ENCODE measurements around the gene KDELR3. TPM values are rescaled to one million over a fixed set of nuclear protein-coding genes. Genes with fewer than 3 reads are reported as not detected.

The KDELR3 gene
- polyA plus RNA-seq, 1 of the 3 experiments (the other 2 are of a cell fraction), result 17.1 TPM

DNA sequence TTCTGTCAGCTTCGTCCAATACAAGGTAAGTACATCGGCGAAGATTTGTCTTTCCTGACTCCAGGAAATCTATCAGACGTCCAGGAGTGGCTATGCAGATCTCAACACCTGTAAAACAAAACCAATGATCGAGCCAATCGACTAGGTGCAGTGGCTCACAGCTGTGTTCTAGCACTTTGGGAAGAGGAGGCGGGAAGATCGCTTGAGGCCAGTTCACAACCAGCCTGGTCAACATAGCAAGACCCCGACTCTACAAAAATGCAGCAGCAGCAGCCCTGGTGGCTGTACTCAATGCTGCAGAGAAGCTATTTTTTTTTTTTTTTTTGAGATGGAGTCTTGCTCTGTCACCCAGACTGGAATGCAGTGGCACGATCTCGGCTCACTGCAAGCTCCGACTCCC, 27.0 kb downstream of the KDELR3 start:
- Histone ChIP-seq H3K9ac (no peak overlapping the region), H3K9me2 (no peaks in the 10 kb centered on the region), H3K79me2 (ENCODE audit: insufficient read depth) (peaks cover 65% of the 10 kb centered on the region), H3K27me3 (ENCODE audit: insufficient read depth) (no peaks in the 10 kb centered on the region), H3K36me3 (replicated peaks in 1 of 2; ENCODE audit: control insufficient read depth in 1 of 2, insufficient read depth in 2 of 2, low read length in 1 of 2) (peaks cover 67 to 74% of the 10 kb centered on the region in 2 experiments), H2AFZ (ENCODE audit: low read depth) (no peak overlapping the region), H3K27ac (ENCODE audit: low read depth in 2 of 2, low read length in 1 of 2) (peak overlapping the region in 1 of 2 experiments; percentile 33; a peak in 1 of 4 replicates), H3K4me2 (no peak overlapping the region), H3K4me3 (ENCODE audit: low read depth in 2 of 2, low read length in 1 of 2) (no peak overlapping the region), H4K20me1 (ENCODE audit: insufficient read depth) (peaks cover 65% of the 10 kb centered on the region), H3K9me3 (no peaks in the 10 kb centered on the region), H3F3A (replicated peaks; ENCODE audit: insufficient read depth) (peaks cover 7% of the 10 kb centered on the region), H3K4me1 (ENCODE audit: control insufficient read depth in 1 of 2, insufficient read depth in 2 of 2, low read depth in 1 of 2, low read length in 1 of 2) (peaks cover 0 to 8% of the 10 kb centered on the region in 2 experiments; a peak in 1 of 4 replicates)
- TF ChIP-seq EZH2phosphoT487 (IDR thresholded peaks at IDR 0.05; ENCODE audit: borderline replicate concordance, low read depth) (no peak), POLR2AphosphoS5 (IDR thresholded peaks at IDR 0.05; ENCODE audit: low read depth, low read length) (no peak), CHD2 (IDR thresholded peaks at IDR 0.05; ENCODE audit: low read length, partially characterized antibody) (no peak)
- TF ChIP-seq, protein P1, sequence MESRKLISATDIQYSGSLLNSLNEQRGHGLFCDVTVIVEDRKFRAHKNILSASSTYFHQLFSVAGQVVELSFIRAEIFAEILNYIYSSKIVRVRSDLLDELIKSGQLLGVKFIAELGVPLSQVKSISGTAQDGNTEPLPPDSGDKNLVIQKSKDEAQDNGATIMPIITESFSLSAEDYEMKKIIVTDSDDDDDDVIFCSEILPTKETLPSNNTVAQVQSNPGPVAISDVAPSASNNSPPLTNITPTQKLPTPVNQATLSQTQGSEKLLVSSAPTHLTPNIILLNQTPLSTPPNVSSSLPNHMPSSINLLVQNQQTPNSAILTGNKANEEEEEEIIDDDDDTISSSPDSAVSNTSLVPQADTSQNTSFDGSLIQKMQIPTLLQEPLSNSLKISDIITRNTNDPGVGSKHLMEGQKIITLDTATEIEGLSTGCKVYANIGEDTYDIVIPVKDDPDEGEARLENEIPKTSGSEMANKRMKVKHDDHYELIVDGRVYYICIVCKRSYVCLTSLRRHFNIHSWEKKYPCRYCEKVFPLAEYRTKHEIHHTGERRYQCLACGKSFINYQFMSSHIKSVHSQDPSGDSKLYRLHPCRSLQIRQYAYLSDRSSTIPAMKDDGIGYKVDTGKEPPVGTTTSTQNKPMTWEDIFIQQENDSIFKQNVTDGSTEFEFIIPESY (IDR thresholded peaks at IDR 0.05; ENCODE audit: borderline replicate concordance, low read depth), result no peak
- CTCF ChIA-PET, result no interaction called here
- POLR2A ChIA-PET, result no interaction called here
- 98% methylated on average over 9 of the region's 12 CpGs for WGBS (ENCODE audit: low lambda C conversion rate)
- no peak for DNase-seq

DNA sequence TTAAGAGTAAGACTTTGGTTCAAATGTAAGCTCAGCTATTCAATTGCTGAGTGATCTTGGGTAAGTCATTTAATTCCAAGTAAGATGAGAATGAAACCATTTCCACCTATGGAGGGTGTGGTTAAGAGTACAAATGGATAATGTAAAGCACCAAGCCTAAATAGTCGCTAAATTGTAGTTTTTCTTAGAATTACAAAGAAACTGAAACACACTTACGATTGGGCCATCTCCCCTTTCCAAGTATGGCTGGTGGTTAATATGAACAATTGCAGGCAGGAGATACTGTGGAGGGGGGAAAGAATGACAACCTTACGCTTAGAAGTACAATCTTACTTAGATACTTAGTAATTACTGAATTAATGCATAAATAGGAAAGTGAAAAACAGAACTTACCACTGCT, 30.0 kb downstream of the KDELR3 start:
- Histone ChIP-seq H3K4me2 (no peak overlapping the region), H3K4me3 (ENCODE audit: low read depth in 2 of 2, low read length in 1 of 2) (no peak overlapping the region), H3K4me1 (ENCODE audit: control insufficient read depth in 1 of 2, insufficient read depth in 2 of 2, low read depth in 1 of 2, low read length in 1 of 2) (peaks cover 0 to 16% of the 10 kb centered on the region in 2 experiments; a peak in 3 of 4 replicates), H3K79me2 (ENCODE audit: insufficient read depth) (peaks cover 84% of the 10 kb centered on the region), H3K9me3 (no peaks in the 10 kb centered on the region), H2AFZ (ENCODE audit: low read depth) (no peak overlapping the region), H3F3A (replicated peaks; ENCODE audit: insufficient read depth) (peaks cover 5% of the 10 kb centered on the region), H3K36me3 (replicated peaks in 1 of 2; ENCODE audit: control insufficient read depth in 1 of 2, insufficient read depth in 2 of 2, low read length in 1 of 2) (peaks cover 59% of the 10 kb centered on the region in 2 experiments), H3K27ac (ENCODE audit: low read depth in 2 of 2, low read length in 1 of 2) (no peak overlapping the region), H3K9me2 (no peaks in the 10 kb centered on the region), H3K9ac (no peak overlapping the region), H3K27me3 (ENCODE audit: insufficient read depth) (no peaks in the 10 kb centered on the region), H4K20me1 (ENCODE audit: insufficient read depth) (peaks cover 82% of the 10 kb centered on the region)
- CTCF ChIA-PET, result no interaction called here
- TF ChIP-seq TEAD4 (IDR thresholded peaks at IDR 0.05; ENCODE audit: borderline replicate concordance, insufficient read depth) (no peak), EP300 (IDR thresholded peaks at IDR 0.05; ENCODE audit: borderline replicate concordance in 1 of 2, low read depth in 1 of 2, low read length in 1 of 2) (no peak), ELF1 (IDR thresholded peaks at IDR 0.05) (no peak), TAF1 (IDR thresholded peaks at IDR 0.05; ENCODE audit: borderline replicate concordance, low read depth, low read length) (no peak), MXI1 (IDR thresholded peaks at IDR 0.05; ENCODE audit: low read depth, low read length) (no peak)
- POLR2A ChIA-PET, result no interaction called here
- DNase-seq, result no peak
- 100% methylated on average over 3 of the region's 3 CpGs for WGBS (ENCODE audit: low lambda C conversion rate)
